ENCODE data around the gene TNFSF13.

GRCh38 chr17:7580604-7581575 is 22.3 kb downstream of the TNFSF13 start:
- TF ChIP-seq CTCF (IDR thresholded peaks at IDR 0.05) (no peak), POLR2A (IDR thresholded peaks at IDR 0.05) (no peak)

Data from heart left ventricle (tissue), 13 donors.